ENCODE results near the gene RTP1.

Gene RTP1

DNA sequence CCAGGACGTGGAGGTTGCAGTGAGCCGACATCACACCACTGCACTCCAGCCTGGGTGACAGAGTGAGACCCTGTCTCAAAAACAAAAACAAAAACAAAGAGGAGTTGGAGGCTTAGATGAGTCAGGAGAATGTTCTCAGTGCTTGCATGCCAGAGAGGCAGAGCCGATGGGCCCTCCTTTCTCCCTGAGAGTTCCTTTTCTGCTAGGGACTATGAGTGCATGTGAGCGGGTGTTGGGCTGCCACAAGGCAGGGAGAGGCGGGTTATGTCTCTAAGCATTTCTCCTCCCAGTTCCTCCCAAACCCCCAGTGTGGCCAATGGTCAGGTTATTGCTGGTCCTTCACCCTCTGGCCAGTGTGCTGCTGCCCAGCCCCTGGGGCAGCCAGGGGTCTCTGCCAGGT is 45.1 kb downstream of the RTP1 start:
- DNase-seq (ENCODE audit: low spot score), result no peak

DNA sequence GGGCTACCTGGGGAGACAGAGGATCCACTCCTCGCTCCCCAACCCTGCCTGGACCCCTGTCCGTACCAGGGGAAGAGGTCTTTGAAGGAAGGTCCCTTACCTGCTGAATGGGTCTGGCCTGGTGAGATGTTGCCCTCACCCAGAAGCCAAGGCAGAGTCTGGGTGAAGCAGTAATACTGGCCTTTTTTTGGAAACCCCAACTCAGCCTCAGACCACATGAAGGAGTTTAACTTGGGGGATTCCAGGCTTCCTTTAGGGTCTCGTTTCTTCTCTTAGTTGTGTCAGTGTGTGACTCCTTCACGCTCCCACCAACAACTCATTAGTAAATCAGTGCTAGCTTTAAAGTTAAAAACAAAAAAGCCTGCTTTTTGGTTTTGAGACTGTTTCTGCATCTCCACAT is 45.6 kb downstream of the RTP1 start:
- no peak for DNase-seq (ENCODE audit: low spot score)

DNA sequence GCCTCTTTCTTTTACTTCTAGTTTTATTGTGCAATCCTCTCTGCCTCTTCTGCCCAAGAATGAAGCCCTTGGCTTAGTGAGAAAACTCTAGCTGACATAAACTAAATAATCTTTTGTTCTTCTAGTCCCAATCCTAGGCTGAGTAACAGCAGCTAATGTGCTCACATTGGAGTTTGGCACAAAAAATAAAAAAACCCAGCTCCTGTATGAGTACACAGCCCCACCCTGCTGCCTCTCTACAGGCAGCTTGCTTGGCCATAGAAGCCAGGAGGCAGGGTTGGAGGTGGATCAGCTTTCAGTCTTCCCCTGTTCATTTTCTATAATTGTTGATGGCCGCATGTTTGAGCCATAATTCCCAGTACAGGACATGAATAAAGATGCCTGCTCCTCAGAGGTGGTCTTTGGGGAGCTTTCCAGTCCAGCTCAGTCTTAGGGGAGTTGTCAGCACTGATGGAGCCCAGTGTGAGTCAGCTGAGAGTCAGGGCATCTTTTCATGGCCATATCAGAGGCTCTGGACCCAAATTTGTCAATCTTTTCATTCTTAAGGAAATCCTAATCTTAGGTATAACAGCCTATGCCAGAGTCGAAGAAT is 46.7 kb downstream of the RTP1 start:
- DNase-seq (ENCODE audit: low spot score), result no peak

DNA sequence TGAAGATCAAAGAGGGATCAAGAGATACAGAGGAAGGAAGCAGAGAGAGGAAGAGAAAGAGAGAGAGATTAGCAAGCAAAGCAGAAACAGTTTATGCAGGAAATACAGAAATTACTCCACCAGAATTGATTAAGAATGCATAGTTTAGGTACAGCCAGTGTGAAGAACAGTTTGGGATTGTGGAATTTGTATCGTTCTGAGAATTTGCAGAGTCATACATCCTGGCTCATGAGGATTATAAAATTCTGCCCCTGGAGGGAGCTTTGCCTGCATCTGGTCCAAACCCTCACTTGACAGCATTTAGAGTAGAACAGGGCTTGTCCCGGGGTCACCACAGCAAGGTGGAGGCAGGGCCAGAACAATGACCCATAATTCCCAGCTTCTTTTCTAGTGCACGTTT is 50.1 kb downstream of the RTP1 start:
- no peak for DNase-seq (ENCODE audit: low spot score)
